A673 (cell line): ENCODE measurements around the gene MGST3.

Source experiments
- CTCF ChIP-seq: fragments of 300-800, 200-600 bp; sonication (generic); conservative IDR thresholded peaks from 2 replicates; pipeline ENCODE4 v1.5.1; 2017; ENCODE audit warnings: low read depth, mild to moderate bottlenecking, antibody characterized with exemption, low read length, moderate library complexity, mixed read lengths
- EZH2 ChIP-seq: fragments of 200-600 bp; sonication (generic); IDR thresholded peaks from 2 replicates; pipeline ENCODE4 v1.6.1; 2017; ENCODE audit warnings: borderline replicate concordance, low read depth, mild to moderate bottlenecking, mixed read lengths, antibody characterized with exemption, low read length; ENCODE audit not compliant: poor library complexity, severe bottlenecking

DNA sequence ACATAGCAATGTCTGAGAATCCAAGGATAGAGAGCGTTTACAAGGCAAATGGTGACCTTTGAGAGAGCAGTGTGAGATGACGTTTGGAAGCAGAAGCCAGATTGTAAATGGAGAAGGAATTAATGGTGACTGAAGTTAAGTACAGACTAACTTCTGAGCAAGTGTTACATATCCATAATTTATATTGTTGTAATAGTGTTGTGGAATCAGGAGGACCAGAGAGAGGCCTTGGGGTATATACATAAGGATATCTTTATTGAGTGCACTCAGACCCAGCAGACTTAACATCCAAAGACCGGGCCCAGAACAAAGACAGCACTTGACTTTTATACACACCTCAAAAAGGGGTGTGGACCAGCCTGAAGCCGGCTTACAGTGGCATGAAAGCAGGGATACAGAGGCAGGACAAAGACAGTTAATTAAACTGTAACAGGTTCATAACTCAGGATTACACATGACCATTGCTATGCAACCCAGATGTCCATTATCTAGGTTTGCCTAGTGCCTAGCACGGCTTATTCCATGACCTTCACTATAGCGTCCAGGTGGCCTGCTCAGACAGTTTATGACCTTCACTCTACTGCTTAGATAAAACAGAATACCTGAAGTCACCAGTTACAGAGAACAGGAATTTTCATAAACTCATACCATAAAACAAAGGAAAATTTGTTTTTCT, 2.7 kb upstream of the MGST3 start:
- TF ChIP-seq CTCF (no peak), EZH2 (no peak)
